Activated CD4-positive, alpha-beta T cell treated with anti-CD3 and anti-CD28 coated beads for 1 hour (primary cell): ENCODE measurements around the gene C9orf43.

Experiments used
- DNase-seq: peaks from one replicate; pipeline ENCODE4 v3.0.0-alpha.2; 2020

C9orf43 gene

DNA sequence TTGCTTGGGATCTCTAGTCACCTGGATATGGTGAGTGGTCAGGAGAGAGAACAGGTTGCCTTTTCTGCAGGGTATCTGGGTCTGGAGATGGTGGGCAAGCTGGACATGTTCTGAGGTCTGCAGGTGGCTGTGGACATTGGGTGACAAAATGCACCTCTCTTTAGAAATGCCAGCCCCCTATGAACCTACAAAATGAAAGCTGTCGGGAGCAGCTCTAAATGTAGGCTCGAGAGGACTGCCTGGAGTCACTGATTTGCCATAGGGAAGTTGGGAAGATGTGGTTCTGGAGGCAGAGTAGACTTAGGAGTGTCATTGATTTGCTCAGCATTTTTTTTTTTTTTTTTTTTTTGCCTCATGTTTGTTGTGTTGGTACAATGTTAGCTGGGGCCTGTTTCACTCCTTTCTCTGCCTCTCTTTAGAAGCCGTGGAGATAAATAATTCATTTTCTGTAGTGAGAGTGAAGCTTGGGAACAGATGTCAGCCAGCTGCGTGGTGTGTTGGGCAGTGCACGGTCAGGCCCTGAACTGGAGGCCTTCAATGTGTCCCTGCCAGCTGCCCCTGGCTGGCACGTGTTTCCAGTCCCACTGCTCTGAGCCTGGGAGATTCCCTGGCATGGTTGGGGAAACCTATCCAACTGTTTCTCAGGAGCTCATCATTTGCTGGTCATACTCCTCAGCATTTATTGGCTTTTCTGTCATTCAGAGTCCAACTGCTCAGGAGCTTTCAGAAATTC lies 58.3 kb downstream of the C9orf43 start:
- no peak for DNase-seq

DNA sequence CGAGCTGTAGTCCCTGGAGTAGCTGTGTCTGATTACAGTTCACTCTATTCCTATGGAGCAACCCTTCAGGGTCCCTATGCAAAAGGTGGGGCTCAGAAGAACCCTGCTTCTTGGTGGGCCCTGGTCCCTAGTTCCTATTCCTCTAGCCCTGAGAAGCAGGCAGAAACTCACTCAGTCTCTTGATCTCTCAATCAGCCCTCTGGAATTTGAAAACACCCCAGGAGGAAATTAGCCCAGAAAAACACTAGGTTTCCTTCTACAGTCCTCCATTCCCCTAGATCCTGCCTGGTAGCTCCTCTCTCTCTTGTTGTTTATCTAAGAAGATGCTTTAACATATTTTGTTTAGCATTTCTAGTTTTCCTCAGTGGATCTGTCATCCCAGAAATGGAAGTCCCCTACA lies 60.6 kb downstream of the C9orf43 start:
- DNase-seq: no peak

DNA sequence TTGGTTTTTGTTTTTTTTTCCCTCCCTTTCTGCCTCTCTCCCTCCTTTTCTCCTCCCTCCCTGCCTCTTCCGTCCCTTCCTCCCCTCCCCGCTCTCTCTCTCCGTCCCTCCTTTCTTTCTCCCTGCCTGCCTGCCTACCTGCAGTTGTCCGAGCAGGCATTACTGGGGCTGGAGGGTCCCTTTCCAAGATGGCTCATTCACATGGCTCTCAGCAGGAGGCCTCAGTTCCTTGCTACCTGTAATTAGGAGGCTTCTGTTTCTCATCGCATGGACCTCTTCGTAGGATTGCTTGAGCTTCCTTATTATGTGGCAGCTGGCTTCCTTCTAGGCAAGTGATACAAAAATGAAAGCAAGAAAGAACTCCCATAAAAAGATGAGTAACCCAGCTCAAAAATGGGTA lies 61.0 kb downstream of the C9orf43 start:
- no peak for DNase-seq

- DNase-seq: no peak
These were observed 61.7 kb downstream of the C9orf43 start for GRCh38 chr9:113472199-113472598.

- no peak for DNase-seq
These were observed 63.9 kb downstream of the C9orf43 start for GRCh38 chr9:113474360-113475028.

GRCh38 chr9:113475031-113475430 lies 64.5 kb downstream of the C9orf43 start:
- DNase-seq: no peak

GRCh38 chr9:113475992-113476391 lies 65.4 kb downstream of the C9orf43 start:
- DNase-seq: no peak

- DNase-seq: no peak
These were observed 66.0 kb downstream of the C9orf43 start for GRCh38 chr9:113476511-113476916.

DNA sequence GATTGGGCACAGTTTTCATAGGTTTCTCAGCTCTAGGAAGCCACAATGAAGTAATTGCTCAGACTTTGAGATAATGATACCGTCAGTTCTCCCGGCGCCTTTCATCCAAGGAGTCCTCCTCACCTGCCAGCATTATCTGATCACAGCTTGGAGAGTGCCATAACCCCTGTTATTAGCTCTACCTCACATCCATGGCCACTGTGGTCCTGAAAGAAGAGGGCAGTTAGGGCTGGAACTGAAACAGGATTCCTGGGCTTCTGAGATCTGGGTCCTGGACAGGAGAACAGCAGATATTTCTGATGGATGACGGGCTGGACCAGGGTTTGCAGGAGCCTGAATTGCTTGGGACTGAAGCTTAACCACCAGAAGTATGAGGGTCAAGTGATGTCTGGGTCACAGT lies 66.5 kb downstream of the C9orf43 start:
- no peak for DNase-seq

- DNase-seq: no peak
These were observed 67.1 kb downstream of the C9orf43 start for GRCh38 chr9:113477661-113478060.

DNA sequence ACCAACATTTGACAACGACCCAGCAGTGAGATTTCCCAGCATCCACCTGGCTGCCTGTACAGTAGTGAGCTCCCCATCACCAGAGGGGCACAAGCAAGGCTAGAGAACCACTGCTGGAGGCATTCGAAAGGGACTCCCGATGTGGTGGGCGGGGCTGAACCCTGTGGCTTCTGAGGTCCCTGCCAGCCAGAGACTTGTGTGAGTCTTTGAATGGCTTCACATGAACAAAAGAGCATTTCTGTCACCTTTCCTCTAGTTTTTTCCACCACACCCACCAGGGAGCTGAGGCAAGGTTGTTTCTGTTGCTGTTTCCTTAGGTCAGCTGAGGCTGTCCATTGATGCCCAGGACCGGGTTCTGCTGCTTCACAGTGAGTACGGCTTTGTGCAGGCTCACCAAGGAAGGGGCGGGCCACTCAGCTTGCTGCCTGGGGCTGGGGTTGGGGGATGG lies 68.7 kb downstream of the C9orf43 start:
- no peak for DNase-seq
